GM12891 (cell line): ENCODE results near the gene TMEM39A.

Experiments
- POLR2A ChIP-seq: IDR thresholded peaks from 2 replicates; pipeline ENCODE4 v1.6.1; 2011; ENCODE audit warnings: low read depth, low read length, control low read depth
- POU2F2 ChIP-seq: IDR thresholded peaks from 2 replicates; pipeline ENCODE4 v1.6.1; 2011; ENCODE audit warnings: low read depth, mild to moderate bottlenecking, control low read depth, low read length, moderate library complexity

DNA sequence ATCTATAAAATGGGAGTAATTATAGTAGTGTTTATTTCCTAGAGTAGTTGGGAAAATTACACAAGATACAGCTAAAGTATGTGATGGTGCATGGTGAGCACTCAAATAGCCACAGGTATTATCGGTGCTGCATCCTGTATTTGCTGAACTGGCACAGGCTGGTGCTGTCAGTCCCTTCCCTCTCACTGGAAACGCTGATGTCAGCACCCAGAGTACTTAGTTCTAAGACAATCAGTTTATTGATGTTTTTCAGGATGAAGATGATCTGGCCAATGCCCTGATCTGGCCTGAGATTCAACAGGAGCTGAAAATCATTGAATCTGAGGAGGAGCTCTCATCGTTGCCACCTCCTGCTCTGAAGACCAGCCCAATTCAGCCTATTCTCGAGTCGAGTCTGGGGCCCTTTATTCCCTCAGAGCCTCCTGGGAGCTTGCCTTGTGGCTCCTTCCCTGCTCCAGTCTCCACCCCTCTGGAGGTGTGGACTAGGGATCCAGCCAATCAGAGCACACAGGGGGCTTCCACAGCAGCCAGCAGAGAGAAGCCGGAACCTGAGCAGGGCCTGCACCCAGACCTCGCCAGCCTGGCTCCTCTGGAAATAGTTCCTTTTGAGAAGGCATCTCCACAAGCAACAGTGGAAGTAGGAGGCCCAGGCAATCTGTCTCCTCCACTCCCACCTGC lies 49.7 kb downstream of the TMEM39A start:
- no peak for TF ChIP-seq POU2F2
- no peak for TF ChIP-seq POLR2A
